Activated naive CD8-positive, alpha-beta T cell treated with anti-CD3 and anti-CD28 coated beads, Interleukin-2, amount 50 U/mL, for 24 hours (primary cell): Measurements from ENCODE around the gene PALLD.

Experiments
- ATAC-seq: fragments of 150-1000 bp; cut with Tn5 transposase; one replicate; pipeline ENCODE4 v1.10.0; 2021
- DNase-seq: peaks from one replicate; pipeline ENCODE4 v3.0.0; 2021
- H3K27ac Mint-ChIP-seq: one replicate; pipeline ENCODE4 v1.8.0; 2021; ENCODE audit warnings: mild to moderate bottlenecking, mixed read lengths
- H3K27me3 Mint-ChIP-seq: one replicate; pipeline ENCODE4 v1.8.0; 2021; ENCODE audit warnings: mixed read lengths
- H3K36me3 Mint-ChIP-seq: one replicate; pipeline ENCODE4 v1.8.0; 2021; ENCODE audit warnings: low read depth, mixed read lengths
- H3K4me1 Mint-ChIP-seq: one replicate; pipeline ENCODE4 v1.8.0; 2021; ENCODE audit warnings: mixed read lengths
- H3K4me3 Mint-ChIP-seq: one replicate; pipeline ENCODE4 v1.8.0; 2021; ENCODE audit warnings: mild to moderate bottlenecking, moderate library complexity, mixed read lengths
- H3K9me3 Mint-ChIP-seq: one replicate; pipeline ENCODE4 v1.8.0; 2021; ENCODE audit warnings: mixed read lengths

Gene PALLD

DNA sequence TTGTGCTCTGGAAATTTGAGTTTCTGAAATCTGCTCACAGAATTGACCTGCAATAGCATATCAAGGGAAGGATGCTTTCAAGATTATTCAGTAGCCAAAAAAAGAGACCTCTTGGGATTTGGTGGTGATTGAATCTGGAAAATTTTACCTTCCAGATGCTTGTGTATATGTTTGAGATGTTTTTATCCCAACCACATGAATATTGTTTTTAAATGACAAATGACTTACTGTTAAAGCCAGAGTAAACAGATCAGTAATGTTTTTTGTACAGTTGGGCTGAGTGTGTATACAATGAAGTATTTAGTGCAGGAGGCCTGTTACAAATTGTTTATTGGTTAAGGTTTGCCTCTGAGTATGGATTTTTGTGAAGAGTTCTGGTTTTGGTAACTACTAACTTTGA is 386.7 kb downstream of the PALLD start:
- H3K4me1 Mint-ChIP-seq, result peaks cover 6% of the 10 kb centered on the region
- H3K36me3 Mint-ChIP-seq, result no peaks in the 10 kb centered on the region
- H3K27ac Mint-ChIP-seq, result no peak overlapping the region
- no peaks in the 10 kb centered on the region for H3K9me3 Mint-ChIP-seq
- ATAC-seq, result no peak
- no peak for DNase-seq
- H3K4me3 Mint-ChIP-seq, result no peak overlapping the region
- H3K27me3 Mint-ChIP-seq, result peaks cover 27% of the 10 kb centered on the region

DNA sequence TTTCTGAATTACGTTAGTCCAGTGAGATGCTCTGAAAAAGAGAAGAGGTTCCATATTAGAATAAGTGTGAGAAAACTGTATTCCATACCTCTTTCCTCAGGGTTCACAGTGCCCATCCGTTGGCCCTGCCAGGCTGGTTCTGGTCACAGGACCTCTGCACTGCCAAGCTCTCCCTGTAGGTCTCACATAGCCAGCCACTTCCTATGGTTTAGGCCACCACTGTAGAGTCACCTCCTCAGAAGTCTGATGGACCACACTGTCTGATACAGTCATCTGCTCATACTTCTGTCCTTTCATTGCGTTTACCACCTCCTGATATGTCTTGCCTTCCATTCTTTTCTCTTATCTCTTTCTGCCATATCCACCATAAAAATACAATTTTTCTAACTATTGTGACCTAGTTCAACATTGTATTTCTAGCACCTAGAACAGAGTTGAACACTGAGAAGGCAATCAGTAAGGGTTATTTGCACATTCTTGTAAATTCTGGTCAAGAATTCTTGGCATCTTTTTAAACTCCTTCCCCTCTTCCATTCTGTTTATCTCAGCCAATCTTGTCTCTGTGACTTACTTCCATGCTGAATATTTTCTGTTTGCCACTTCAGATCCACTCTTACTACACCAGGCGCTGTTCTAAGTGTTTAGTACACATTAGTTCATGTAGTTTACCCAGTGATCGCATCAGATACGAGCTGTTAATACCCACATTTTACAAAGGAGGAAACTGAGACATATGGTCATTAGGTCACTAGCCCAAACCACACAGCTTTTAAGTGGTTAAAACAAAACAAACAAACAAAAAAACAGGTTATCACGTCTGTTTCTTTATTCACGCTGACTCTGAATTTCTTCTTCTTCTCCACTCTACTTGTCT is 387.6 kb downstream of the PALLD start:
- peaks cover 6% of the 10 kb centered on the region for H3K4me1 Mint-ChIP-seq
- ATAC-seq (no peak), DNase-seq (no peak)
- H3K4me3 Mint-ChIP-seq, result no peak overlapping the region
- peaks cover 21% of the 10 kb centered on the region for H3K27me3 Mint-ChIP-seq
- no peak overlapping the region for H3K27ac Mint-ChIP-seq
- H3K36me3 Mint-ChIP-seq, result no peaks in the 10 kb centered on the region
- H3K9me3 Mint-ChIP-seq, result no peaks in the 10 kb centered on the region

DNA sequence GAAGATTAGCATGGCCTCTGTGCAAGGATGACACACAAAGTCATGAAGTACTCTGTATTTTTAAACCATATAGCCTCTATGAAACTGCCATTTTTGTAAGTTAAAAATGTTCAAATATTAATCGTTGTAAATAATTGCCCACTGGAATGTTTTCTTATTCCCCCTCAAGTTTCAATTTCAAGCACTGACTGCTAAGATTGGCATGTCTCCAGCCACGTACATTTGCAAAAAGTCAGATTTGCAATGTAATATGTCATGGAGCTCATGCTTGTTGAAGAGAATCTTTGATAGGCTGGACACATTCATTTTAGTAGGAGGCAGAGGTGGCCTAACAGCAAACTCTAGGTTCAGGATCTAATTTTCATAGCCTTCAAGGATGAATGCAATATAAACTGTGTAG is 388.5 kb downstream of the PALLD start:
- no peak overlapping the region for H3K27ac Mint-ChIP-seq
- ATAC-seq, result no peak
- H3K36me3 Mint-ChIP-seq, result no peaks in the 10 kb centered on the region
- peaks cover 3% of the 10 kb centered on the region for H3K4me1 Mint-ChIP-seq
- no peak for DNase-seq
- H3K9me3 Mint-ChIP-seq, result no peaks in the 10 kb centered on the region
- peaks cover 12% of the 10 kb centered on the region for H3K27me3 Mint-ChIP-seq
- H3K4me3 Mint-ChIP-seq, result no peak overlapping the region

DNA sequence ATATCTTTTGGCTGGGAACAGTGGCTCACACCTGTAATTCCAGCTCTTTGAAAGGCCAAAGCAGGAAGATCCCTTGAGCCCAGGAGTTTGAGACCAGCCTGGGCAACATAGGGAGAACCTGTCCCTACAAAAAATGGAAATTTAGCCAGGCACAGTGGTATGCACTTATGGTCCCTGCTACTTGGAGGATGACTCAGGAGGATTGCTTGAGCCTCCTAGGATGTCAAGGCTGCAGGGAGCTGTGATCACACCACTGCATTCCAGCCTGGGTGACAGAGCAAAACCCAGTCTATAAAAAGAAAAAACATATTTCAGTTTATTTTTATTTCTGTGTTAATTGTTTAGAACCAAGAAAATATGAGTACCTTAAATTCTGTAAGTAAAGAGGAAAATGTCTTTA is 389.5 kb downstream of the PALLD start:
- ATAC-seq (no peak), DNase-seq (no peak)
- Mint-ChIP-seq H3K36me3 (no peaks in the 10 kb centered on the region), H3K4me1 (no peaks in the 10 kb centered on the region), H3K27me3 (peaks cover 5% of the 10 kb centered on the region), H3K27ac (no peak overlapping the region), H3K4me3 (no peak overlapping the region), H3K9me3 (no peaks in the 10 kb centered on the region)

DNA sequence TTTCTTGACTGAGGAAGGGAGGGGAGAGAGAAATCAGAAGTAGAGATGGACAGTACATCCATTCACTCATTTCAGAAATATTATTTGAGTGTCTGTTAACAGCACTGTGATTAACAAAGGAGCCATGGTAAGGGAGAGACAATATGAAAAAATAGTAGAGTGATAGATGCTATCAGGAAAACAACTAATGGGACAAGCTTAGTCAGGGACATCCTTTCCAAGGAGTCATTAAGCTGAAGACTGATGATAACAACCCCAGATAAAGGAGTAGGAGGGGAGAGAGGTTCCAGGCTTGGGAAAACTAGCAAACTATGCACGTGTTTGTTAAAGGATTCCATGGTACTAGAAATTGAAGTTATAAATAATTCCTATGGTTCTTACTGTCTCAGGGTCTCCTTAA is 391.0 kb downstream of the PALLD start:
- no peaks in the 10 kb centered on the region for H3K27me3 Mint-ChIP-seq
- H3K36me3 Mint-ChIP-seq, result no peaks in the 10 kb centered on the region
- no peaks in the 10 kb centered on the region for H3K9me3 Mint-ChIP-seq
- no peaks in the 10 kb centered on the region for H3K4me1 Mint-ChIP-seq
- no peak for ATAC-seq
- no peak for DNase-seq
- H3K27ac Mint-ChIP-seq, result no peak overlapping the region
- H3K4me3 Mint-ChIP-seq, result no peak overlapping the region

DNA sequence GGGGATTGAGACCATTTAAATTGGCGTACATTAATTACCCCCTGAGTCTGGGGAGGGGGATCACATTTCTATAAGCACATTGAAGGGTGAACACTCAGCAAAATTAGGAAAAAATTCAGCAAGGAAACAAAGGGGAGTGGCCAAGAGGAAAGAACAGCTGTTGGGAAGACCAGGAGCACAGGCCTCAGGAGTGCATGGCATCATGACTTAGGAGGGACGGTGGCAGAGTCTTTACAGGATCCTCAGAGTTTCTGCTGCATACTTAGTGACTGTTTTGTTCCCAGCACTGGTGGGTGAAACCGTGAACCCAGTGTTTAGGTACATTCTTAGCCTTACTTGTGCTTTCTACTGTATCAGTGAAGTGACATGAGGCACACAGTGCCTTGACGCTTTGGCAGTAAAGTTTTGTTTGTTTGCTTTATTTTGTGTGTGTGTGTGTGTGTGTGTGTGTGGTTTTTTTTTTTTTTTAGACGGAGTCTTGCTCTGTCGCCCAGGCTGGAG is 391.9 kb downstream of the PALLD start:
- Mint-ChIP-seq H3K27ac (no peak overlapping the region), H3K27me3 (no peaks in the 10 kb centered on the region), H3K4me3 (no peak overlapping the region), H3K4me1 (no peaks in the 10 kb centered on the region), H3K9me3 (no peaks in the 10 kb centered on the region), H3K36me3 (no peaks in the 10 kb centered on the region)
- DNase-seq (no peak), ATAC-seq (no peak)

DNA sequence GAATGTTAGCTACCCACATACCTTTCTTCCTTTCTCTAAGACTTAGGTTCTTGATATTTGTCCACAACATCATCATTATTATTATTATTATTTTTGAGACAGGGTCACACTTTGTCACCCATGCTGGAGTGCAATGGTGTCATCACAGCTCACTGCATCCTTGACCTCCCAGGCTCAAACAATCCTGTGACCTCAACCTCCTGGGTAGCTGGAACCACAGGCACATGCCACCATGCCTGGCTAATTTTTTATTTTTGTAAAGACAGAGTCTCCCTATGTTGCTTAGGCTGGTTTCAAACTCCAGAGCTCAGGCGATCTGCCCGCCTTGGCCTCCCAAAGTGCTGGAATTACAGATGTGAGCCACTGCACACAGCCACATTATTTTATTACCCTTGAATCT is 394.2 kb downstream of the PALLD start:
- no peak for DNase-seq
- Mint-ChIP-seq H3K27me3 (no peaks in the 10 kb centered on the region), H3K27ac (no peak overlapping the region), H3K36me3 (peaks cover 5% of the 10 kb centered on the region), H3K4me3 (no peak overlapping the region), H3K9me3 (no peaks in the 10 kb centered on the region), H3K4me1 (no peaks in the 10 kb centered on the region)
- ATAC-seq, result no peak

DNA sequence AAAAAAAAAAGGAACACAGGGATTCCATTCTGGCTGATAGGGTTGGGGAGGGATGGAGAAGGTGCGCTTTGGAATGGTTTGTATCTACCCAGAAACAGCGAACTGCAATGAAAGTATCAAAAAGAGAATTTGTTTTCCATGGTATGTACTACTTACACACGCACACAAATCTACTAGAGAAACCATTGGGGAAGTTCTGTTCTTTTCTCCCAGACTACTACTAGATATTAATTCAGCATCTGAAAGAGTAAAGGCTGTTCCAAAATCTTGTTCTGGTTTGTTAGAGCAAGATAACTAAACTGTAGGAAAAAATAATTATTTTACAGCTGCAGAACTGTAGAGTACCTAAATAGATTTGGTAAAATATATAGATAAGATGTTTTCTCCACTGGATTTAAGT is 394.8 kb downstream of the PALLD start:
- H3K4me1 Mint-ChIP-seq, result no peaks in the 10 kb centered on the region
- no peak for DNase-seq
- no peaks in the 10 kb centered on the region for H3K27me3 Mint-ChIP-seq
- no peak overlapping the region for H3K4me3 Mint-ChIP-seq
- H3K27ac Mint-ChIP-seq, result no peak overlapping the region
- ATAC-seq, result no peak
- H3K36me3 Mint-ChIP-seq, result peaks cover 5% of the 10 kb centered on the region
- H3K9me3 Mint-ChIP-seq, result no peaks in the 10 kb centered on the region

DNA sequence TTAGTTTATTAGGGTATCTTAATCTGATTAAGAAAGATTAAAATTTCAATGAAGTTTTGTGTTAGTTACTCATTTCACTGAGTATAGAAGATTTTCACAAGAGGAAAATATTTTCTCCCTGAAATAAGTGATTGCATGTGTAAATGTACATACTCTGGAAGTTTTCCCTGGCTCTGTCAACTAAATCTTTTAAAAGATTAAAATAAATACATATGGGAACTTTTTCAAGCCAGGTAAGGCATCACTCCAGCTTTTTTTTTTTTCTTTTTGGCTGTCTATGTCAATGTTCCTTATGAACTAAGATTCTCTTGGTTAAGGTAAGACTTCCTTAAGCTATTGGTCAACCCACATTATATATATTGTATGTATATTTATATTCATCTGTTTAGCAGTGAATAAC is 395.6 kb downstream of the PALLD start:
- Mint-ChIP-seq H3K27me3 (no peaks in the 10 kb centered on the region), H3K36me3 (peaks cover 5% of the 10 kb centered on the region), H3K4me1 (no peaks in the 10 kb centered on the region), H3K27ac (no peak overlapping the region), H3K4me3 (no peak overlapping the region), H3K9me3 (no peaks in the 10 kb centered on the region)
- DNase-seq (no peak), ATAC-seq (no peak)

DNA sequence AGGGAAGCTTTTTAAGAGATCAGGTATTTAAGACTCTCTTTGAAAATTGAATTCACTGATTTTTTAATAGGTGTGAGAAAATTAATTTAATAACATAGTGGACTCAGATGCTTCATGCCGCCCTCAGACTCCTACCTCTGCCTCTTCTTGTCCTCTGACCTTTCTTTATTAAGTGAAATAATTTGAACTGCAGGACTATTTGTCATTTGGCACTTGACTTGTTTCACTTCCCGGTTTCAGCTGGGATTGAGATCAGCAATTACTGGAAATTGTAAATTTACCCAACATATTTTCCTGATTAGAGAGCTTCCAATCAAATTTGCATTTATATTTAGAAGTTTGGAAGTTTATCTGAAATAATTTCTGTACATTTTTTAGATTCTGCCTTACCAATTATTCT is 396.4 kb downstream of the PALLD start:
- Mint-ChIP-seq H3K36me3 (peaks cover 5% of the 10 kb centered on the region), H3K4me3 (no peak overlapping the region), H3K9me3 (no peaks in the 10 kb centered on the region), H3K4me1 (no peaks in the 10 kb centered on the region), H3K27me3 (no peaks in the 10 kb centered on the region), H3K27ac (no peak overlapping the region)
- DNase-seq (no peak), ATAC-seq (no peak)

DNA sequence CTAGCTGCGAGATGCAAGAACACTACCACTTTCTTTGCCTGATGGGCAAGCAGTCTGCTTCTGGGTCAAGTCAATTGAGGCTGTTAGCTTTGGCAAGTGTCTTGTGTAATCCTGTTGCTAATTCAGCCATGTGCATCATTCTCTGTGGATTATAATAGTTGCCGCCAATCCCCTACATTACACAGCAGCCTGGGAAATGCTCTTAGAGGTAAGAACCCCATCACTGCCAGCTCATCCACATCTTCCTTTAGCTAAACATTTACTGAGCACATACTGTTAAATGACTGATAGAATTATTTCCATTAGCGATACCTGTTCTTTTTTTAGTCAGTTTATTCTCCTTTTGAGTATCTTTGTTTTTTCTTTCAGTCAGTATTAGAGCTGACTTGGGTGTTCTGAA is 397.0 kb downstream of the PALLD start:
- no peak overlapping the region for H3K27ac Mint-ChIP-seq
- H3K9me3 Mint-ChIP-seq, result no peaks in the 10 kb centered on the region
- no peaks in the 10 kb centered on the region for H3K4me1 Mint-ChIP-seq
- H3K27me3 Mint-ChIP-seq, result no peaks in the 10 kb centered on the region
- no peak for DNase-seq
- no peak for ATAC-seq
- peaks cover 5% of the 10 kb centered on the region for H3K36me3 Mint-ChIP-seq
- no peak overlapping the region for H3K4me3 Mint-ChIP-seq

DNA sequence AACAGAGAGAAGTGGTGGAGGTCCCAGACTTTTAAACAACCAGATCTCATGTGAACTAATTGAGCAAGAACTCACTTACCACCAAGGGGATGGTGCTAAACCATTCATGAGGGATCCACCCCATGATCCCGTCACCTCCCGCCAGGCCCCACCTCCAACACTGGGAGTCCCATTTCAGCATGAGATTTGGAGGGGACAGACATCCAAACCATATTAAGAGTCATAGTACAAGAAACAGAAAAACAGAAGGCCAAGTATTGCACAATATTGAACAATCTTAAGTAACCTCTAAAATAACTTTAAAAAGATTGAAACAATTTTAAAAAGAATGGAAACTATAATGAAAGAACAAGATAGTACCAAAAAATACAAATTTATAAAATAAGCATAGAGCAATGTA is 403.2 kb downstream of the PALLD start:
- H3K9me3 Mint-ChIP-seq, result no peaks in the 10 kb centered on the region
- H3K36me3 Mint-ChIP-seq, result no peaks in the 10 kb centered on the region
- H3K27ac Mint-ChIP-seq, result no peak overlapping the region
- H3K4me1 Mint-ChIP-seq, result no peaks in the 10 kb centered on the region
- ATAC-seq (no peak), DNase-seq (no peak)
- no peaks in the 10 kb centered on the region for H3K27me3 Mint-ChIP-seq
- H3K4me3 Mint-ChIP-seq, result no peak overlapping the region

DNA sequence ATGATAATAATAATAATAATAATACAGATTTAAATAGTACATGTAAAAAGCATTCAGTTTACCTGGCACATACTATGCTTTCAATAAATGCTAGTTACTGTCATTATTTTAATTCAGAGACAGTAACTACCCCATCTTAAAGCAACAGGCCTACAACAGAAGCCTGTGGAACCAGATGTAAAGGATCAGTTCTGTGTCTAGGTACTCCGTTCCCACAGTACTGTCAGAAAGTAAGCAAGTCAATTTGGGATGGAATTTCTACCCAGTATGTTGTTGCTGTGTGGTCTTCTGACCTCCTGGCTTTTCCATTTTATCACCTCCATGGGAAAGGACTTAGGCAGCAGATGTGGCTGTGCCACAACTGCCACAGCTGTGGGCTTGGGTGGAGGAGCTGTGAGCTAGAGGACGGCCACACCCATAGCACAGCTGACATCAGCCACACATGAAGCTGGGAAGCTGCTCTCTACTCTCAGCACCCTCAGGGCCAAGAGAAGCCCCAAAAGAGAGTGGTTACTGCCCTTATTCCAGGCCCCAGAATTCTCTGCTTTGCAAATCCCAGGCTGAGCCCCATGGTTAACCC is 410.4 kb downstream of the PALLD start:
- H3K36me3 Mint-ChIP-seq, result no peaks in the 10 kb centered on the region
- no peaks in the 10 kb centered on the region for H3K4me1 Mint-ChIP-seq
- ATAC-seq (no peak), DNase-seq (no peak)
- no peak overlapping the region for H3K27ac Mint-ChIP-seq
- no peaks in the 10 kb centered on the region for H3K27me3 Mint-ChIP-seq
- H3K9me3 Mint-ChIP-seq, result no peaks in the 10 kb centered on the region
- H3K4me3 Mint-ChIP-seq, result no peak overlapping the region

DNA sequence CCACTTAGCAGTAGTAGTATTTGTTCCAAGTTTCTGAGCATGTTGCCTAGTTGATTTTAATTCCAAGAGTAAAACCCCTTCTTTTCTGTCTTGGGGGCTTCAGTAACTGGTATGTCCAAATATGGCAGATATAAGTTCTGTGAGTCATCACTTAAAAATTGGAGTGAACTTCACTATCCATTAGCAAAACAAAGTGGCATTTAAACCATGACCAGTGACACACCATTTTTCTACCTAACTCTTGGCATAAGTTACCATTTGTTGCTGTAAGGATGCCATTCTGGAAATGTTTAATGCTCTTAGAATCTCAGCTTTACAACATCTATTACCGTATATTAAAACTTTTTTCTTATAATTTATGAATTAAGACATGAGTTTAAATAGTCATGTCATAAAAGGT is 411.2 kb downstream of the PALLD start:
- H3K27ac Mint-ChIP-seq, result no peak overlapping the region
- no peaks in the 10 kb centered on the region for H3K27me3 Mint-ChIP-seq
- DNase-seq (no peak), ATAC-seq (no peak)
- H3K4me3 Mint-ChIP-seq, result no peak overlapping the region
- no peaks in the 10 kb centered on the region for H3K36me3 Mint-ChIP-seq
- no peaks in the 10 kb centered on the region for H3K4me1 Mint-ChIP-seq
- H3K9me3 Mint-ChIP-seq, result no peaks in the 10 kb centered on the region

DNA sequence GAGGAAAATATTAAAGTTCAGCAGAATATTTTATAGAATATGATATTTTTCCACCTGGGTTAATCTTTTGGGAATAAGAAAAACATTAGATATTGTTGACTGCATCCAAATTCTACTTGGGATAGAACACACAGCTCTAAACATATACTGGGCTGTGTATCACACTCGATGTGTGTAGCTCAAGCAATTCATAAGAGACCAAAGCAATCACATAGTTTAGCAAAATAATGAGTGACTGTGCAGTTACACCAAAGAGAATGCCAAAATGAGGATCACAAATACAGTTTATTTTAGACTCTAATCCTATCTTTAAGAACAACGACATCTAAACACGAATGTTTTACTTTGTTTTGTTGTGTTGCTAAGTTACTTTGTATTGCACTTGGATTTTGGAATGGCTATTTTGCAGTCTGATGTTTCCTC is 412.0 kb downstream of the PALLD start:
- Mint-ChIP-seq H3K27ac (no peak overlapping the region), H3K4me1 (no peaks in the 10 kb centered on the region), H3K36me3 (no peaks in the 10 kb centered on the region)

More for the DNA sequence above, 412.0 kb downstream of the PALLD start:
- no peak for ATAC-seq
- Mint-ChIP-seq H3K9me3 (no peaks in the 10 kb centered on the region), H3K27me3 (no peaks in the 10 kb centered on the region), H3K4me3 (no peak overlapping the region)
- no peak for DNase-seq
